ENCODE results near the gene GFI1B. TPM values are rescaled to one million over a fixed set of nuclear protein-coding genes. Genes with fewer than 3 reads are reported as not detected.

Gene GFI1B
- total RNA-seq, 1 donor from 2014 or later: not detected

GRCh38 chr9:132978112-132978450 is 413 bp upstream of the GFI1B start:
- Mint-ChIP-seq H3K4me1 (peaks cover 2% of the 10 kb centered on the region), H3K27ac (no peak overlapping the region), H3K27me3 (ENCODE audit: low read depth) (peaks cover 86% of the 10 kb centered on the region), H3K4me3 (no peak overlapping the region), H3K36me3 (no peaks in the 10 kb centered on the region), H3K9me3 (no peaks in the 10 kb centered on the region)
- no peak for TF ChIP-seq CTCF (IDR thresholded peaks at IDR 0.05; ENCODE audit: unreplicated experiment)
- no peak for DNase-seq (ENCODE audit: low spot score in 2 of 2, unreplicated experiment in 2 of 2)

GRCh38 chr9:132980157-132980556 is 1.7 kb downstream of the GFI1B start:
- TF ChIP-seq CTCF (IDR thresholded peaks at IDR 0.05; ENCODE audit: unreplicated experiment): no peak
- Mint-ChIP-seq H3K36me3 (no peaks in the 10 kb centered on the region), H3K9me3 (no peaks in the 10 kb centered on the region), H3K27ac (no peak overlapping the region), H3K4me3 (no peak overlapping the region), H3K27me3 (ENCODE audit: low read depth) (peaks cover 67% of the 10 kb centered on the region), H3K4me1 (peaks cover 2% of the 10 kb centered on the region)
- no peak for DNase-seq (ENCODE audit: low spot score in 2 of 2, unreplicated experiment in 2 of 2)

GRCh38 chr9:132982458-132982857 is 4.0 kb downstream of the GFI1B start:
- DNase-seq (ENCODE audit: low spot score in 2 of 2, unreplicated experiment in 2 of 2): no peak
- no peaks in the 10 kb centered on the region for H3K4me1 Mint-ChIP-seq
- H3K27me3 Mint-ChIP-seq (ENCODE audit: low read depth): peaks cover 58% of the 10 kb centered on the region
- H3K27ac Mint-ChIP-seq: no peak overlapping the region
- no peaks in the 10 kb centered on the region for H3K36me3 Mint-ChIP-seq
- no peak overlapping the region for H3K4me3 Mint-ChIP-seq
- no peak for TF ChIP-seq CTCF (IDR thresholded peaks at IDR 0.05; ENCODE audit: unreplicated experiment)
- H3K9me3 Mint-ChIP-seq: no peaks in the 10 kb centered on the region

DNA sequence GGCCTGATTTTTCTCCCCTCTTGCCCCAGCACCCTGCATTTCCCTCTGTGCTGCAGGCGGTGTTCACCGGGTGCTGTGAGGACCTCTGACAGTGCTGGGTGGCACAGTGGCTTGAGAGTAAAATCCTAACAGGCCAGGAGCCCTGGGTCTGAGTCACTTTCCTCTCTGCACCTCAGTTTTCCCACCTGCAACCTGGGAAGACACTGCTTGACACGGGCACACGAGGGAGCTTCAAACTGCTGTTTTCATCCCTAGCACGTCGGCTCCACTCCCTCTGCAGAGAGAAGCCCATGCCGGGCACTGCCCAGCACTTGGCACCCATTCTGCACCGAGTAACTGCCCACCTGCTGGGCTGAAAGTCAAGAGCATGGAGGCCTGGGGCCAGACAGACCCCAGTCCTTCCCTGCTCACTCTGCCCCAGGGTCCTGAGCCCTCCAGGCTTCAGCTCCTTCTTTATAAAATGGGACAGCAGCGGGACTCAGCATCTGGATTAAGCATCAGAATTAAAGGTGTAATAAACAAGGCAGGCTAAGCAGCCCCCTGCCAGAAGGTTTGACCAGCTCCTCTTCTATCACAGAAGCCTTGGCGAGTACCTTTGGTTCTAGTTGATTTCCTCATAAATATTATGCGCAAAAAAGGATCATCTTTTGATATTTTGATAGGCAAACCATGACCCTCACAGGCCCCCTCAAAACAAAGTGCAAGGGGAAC is 5.2 kb downstream of the GFI1B start:
- Mint-ChIP-seq H3K27me3 (ENCODE audit: low read depth) (peaks cover 47% of the 10 kb centered on the region), H3K4me1 (no peaks in the 10 kb centered on the region), H3K4me3 (no peak overlapping the region), H3K36me3 (no peaks in the 10 kb centered on the region), H3K9me3 (no peaks in the 10 kb centered on the region), H3K27ac (no peak overlapping the region)
- no peak for TF ChIP-seq CTCF (IDR thresholded peaks at IDR 0.05; ENCODE audit: unreplicated experiment)
- no peak for DNase-seq (ENCODE audit: low spot score in 2 of 2, unreplicated experiment in 2 of 2)

- no peak for TF ChIP-seq CTCF (IDR thresholded peaks at IDR 0.05; ENCODE audit: unreplicated experiment)
- H3K9me3 Mint-ChIP-seq: no peaks in the 10 kb centered on the region
- no peak overlapping the region for H3K4me3 Mint-ChIP-seq
- no peaks in the 10 kb centered on the region for H3K4me1 Mint-ChIP-seq
- H3K27me3 Mint-ChIP-seq (ENCODE audit: low read depth): peaks cover 41% of the 10 kb centered on the region
- H3K36me3 Mint-ChIP-seq: no peaks in the 10 kb centered on the region
- H3K27ac Mint-ChIP-seq: no peak overlapping the region
- DNase-seq (ENCODE audit: low spot score in 2 of 2, unreplicated experiment in 2 of 2): no peak
Observed at GRCh38 chr9:132984202-132985070, 5.9 kb downstream of the GFI1B start.

Measured in mesothelial cell of epicardium (in vitro differentiated cells).